AG04450 (cell line): ENCODE data around the gene BPIFB1. TPM values are rescaled to one million over a fixed set of nuclear protein-coding genes. Genes with fewer than 3 reads are reported as not detected.

Experiments used
- CTCF ChIA-PET: fragments of 300-600, 350-600 bp; formaldehyde crosslinking; extraction: SDS; loops from one replicate; lab custom pipeline; 2022; ENCODE audit warnings: antibody characterized with exemption, inconsistent platforms; lab: Charles Lee
- POLR2A ChIA-PET: fragments of 350-600 bp; formaldehyde crosslinking; extraction: SDS; loops from one replicate; lab custom pipeline; 2021; ENCODE audit warnings: antibody characterized with exemption, inconsistent platforms; lab: Yijun Ruan, JAX
- DNase-seq: peaks from one replicate; pipeline ENCODE4 v3.0.0-alpha.2; 2011; ENCODE audit warnings: low read depth, low spot score
- H3K27ac ChIP-seq: one replicate; pipeline ENCODE4 v1.5.1; 2012; ENCODE audit warnings: low read depth, low read length, control low read depth
- H3K27me3 ChIP-seq: one replicate; pipeline ENCODE4 v1.6.0; 2012; ENCODE audit warnings: low read length; ENCODE audit not compliant: control insufficient read depth, insufficient read depth
- H3K4me3 ChIP-seq: 2 replicates; pipeline ENCODE4 v1.5.1; 2011; ENCODE audit warnings: mild to moderate bottlenecking, low read depth, low read length, control low read depth
- H3K9me3 ChIP-seq: 2 replicates; pipeline ENCODE4 v1.5.1; 2012; ENCODE audit warnings: low read length; ENCODE audit not compliant: control insufficient read depth, insufficient read depth
- CTCF ChIP-seq: IDR thresholded peaks from 2 replicates; pipeline ENCODE4 v1.5.1; 2011; ENCODE audit warnings: low read depth, low read length, control low read depth, inconsistent platforms
- polyA plus RNA-seq: library from polyadenylated mRNA; depleted of rRNA; stranded (reverse); fragments of >200 nt; gene quantifications from 2 replicates; pipeline ENCODE4 v1.2.3, GENCODE V29; 2011

BPIFB1 gene
- polyA plus RNA-seq, 1 experiment = not detected

- POLR2A ChIA-PET = no interaction called here
- H3K4me3 ChIP-seq = no peak overlapping the region
- TF ChIP-seq CTCF = no peak
- H3K9me3 ChIP-seq = no peaks in the 10 kb centered on the region
- no peak for DNase-seq
- peaks cover 16% of the 10 kb centered on the region for H3K27me3 ChIP-seq
- CTCF ChIA-PET = interaction anchor here (1.2 kb wide), 1 partner anchor 9 kb away, joined by 3 read pairs; no protein-coding TSS in a partner anchor
- H3K27ac ChIP-seq = no peak overlapping the region
Measured at GRCh38 chr20:33282196-33282934, 649 bp upstream of the BPIFB1 start.

GRCh38 chr20:33284284-33284683 lies 1.3 kb downstream of the BPIFB1 start:
- ChIA-PET POLR2A (no interaction called here), CTCF (no interaction called here)
- no peak overlapping the region for H3K27ac ChIP-seq
- no peaks in the 10 kb centered on the region for H3K9me3 ChIP-seq
- no peak for TF ChIP-seq CTCF
- H3K27me3 ChIP-seq = peaks cover 12% of the 10 kb centered on the region
- no peak for DNase-seq
- H3K4me3 ChIP-seq = no peak overlapping the region

- POLR2A ChIA-PET = no interaction called here
- H3K27ac ChIP-seq = no peak overlapping the region
- no peak for TF ChIP-seq CTCF
- no peak overlapping the region for H3K4me3 ChIP-seq
- no peaks in the 10 kb centered on the region for H3K9me3 ChIP-seq
- CTCF ChIA-PET = no interaction called here
- H3K27me3 ChIP-seq = peaks cover 12% of the 10 kb centered on the region
- no peak for DNase-seq
Measured at GRCh38 chr20:33284937-33285336, 1.9 kb downstream of the BPIFB1 start.

DNA sequence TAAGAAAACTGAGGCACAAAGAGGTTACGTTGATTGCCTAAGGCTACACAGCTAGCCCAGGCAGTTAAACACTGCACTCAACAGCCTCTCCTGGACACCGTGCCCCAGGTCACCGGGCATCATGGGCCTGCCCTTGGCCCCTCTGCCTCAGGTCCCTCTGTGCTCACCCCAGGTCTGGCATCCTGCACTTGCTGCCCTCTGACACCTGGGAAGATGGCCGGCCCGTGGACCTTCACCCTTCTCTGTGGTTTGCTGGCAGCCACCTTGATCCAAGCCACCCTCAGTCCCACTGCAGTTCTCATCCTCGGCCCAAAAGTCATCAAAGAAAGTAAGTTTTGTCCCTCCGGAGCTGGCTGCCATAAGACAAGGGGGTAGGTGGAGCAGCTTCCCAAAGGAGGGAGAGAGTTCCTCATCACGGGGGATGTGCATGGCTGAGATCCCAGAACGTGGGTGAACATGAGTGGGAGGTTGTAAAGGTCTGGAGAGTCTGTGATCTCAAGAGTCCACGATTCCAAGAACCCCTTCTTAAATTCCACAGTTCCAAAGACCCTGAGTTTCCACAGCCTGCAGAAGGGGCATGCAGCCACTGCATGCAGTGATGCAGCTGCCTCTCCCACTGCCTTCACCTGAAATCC lies 3.0 kb downstream of the BPIFB1 start:
- ChIA-PET POLR2A (no interaction called here), CTCF (no interaction called here)
- no peak for TF ChIP-seq CTCF
- no peaks in the 10 kb centered on the region for H3K9me3 ChIP-seq
- H3K27me3 ChIP-seq = peaks cover 9% of the 10 kb centered on the region
- DNase-seq = no peak
- no peak overlapping the region for H3K27ac ChIP-seq
- no peak overlapping the region for H3K4me3 ChIP-seq

GRCh38 chr20:33287884-33288283 lies 4.9 kb downstream of the BPIFB1 start:
- CTCF ChIA-PET = no interaction called here
- no peak overlapping the region for H3K27ac ChIP-seq
- H3K27me3 ChIP-seq = peaks cover 11% of the 10 kb centered on the region
- H3K4me3 ChIP-seq = no peak overlapping the region
- TF ChIP-seq CTCF = no peak
- POLR2A ChIA-PET = no interaction called here
- H3K9me3 ChIP-seq = no peaks in the 10 kb centered on the region
- DNase-seq = no peak
